GM18511 (cell line): Measurements from ENCODE around the gene FRMD6.
"Not testable (repeated sequence)": the region's sequence is repeated elsewhere in the genome, so short reads cannot be mapped to it uniquely, and the experiment has no call there.

ENCODE experiments used
- ATAC-seq: cut with Tn5 transposase; IDR thresholded peaks from one replicate; pipeline ENCODE4 v1.9.1; 2021; ENCODE audit warnings: mild to moderate bottlenecking, moderate library complexity; ENCODE audit not compliant: unreplicated experiment

FRMD6 gene

GRCh38 chr14:51766586-51766985, 114.9 kb downstream of the FRMD6 start:
- ATAC-seq, result not testable (repeated sequence)

DNA sequence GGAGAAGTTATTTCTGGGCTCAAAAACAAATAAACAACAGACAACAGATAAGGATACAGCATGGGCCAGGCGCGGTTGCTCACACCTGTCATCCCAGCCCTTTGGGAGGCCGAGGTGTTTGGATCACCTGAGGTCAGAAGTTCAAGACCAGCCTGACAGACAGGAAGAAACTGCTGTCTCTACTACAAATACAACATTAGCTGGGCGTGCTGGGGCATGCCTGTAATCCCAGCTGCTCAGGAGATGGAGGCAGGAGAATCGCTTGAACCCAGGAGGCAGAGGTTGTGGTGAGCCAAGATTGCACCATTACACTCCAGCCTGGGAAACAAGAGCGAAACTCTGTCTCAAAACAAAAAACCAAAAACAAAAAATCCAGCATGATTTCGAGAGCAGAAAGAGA, 117.6 kb downstream of the FRMD6 start:
- ATAC-seq, result not testable (repeated sequence)

DNA sequence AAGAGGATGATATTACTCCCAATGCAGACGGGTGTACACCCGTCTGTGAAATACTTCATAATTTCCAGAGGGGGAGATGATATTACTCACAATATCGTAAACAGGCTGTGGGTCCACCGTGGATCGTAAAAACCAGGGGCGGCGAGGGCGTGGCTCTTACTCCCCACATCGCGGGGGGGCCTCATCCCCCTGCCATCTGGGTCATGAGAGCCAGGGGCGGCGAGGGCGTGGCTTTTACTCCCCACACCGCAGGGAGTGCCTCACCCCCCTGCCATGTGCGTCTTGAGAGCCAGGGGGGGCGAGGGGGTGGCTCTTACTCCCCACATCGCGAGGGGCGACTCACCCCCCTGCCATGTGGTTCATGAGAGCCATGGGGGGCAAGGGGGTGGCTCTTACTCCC, 122.5 kb downstream of the FRMD6 start:
- no peak for ATAC-seq

DNA sequence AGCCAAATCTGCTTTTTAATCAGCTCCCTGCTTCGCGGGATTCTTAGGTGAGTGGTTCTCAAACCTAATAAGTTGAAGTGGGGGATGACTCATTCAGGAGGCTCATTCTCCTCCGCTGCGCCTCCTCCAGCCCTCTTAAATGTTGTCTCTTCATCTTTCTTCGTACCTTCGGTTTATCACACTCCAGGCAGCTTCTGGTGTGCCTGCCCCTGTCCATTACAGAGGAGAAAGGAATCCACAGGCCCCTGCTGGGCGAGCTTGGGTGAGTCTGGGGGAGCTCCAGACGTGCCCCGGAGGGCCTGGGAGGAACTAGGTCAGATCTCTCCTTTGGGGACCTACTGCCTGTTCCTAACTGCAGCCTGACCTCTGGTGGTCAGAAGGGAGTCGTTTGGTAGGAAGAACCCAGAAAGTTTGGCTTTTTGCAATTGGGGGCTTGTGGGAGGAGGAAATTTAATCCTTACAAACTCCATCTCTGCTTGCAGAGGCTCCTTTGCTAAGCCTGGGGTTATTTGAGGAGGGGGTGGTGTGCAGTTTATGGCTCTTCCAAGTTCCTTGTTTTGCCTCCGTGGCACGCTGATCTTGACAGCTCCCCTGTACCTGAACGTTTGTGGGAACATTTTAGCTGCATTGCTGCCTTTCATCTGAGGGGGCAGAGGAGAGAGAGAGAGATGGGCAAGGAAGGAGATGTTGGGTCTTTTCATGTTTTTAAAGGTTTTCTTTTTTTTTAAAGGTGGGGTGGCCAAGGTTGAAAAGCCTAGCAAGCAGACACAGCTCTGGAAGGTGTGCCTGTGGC, 124.6 kb downstream of the FRMD6 start:
- no peak for ATAC-seq

GRCh38 chr14:51780006-51780692, 128.4 kb downstream of the FRMD6 start:
- ATAC-seq, result peak; percentile 49
